ENCODE data around the gene MEF2C. TPM values are rescaled to one million over a fixed set of nuclear protein-coding genes. Genes with fewer than 3 reads are reported as not detected.

MEF2C gene
- total and polyA plus RNA-seq, 4 donors: 2.8 to 15.9 (median 10.1) TPM

GRCh38 chr5:88695931-88696330 lies 187.1 kb downstream of the MEF2C start (continued):
- no peak for TF ChIP-seq RAD21 (IDR thresholded peaks at IDR 0.05)
- TF ChIP-seq YY1 (IDR thresholded peaks at IDR 0.05): no peak
- no peak for TF ChIP-seq CTCF (IDR thresholded peaks at IDR 0.05; ENCODE audit: low read depth, low read length, missing input control)
- TF ChIP-seq HNF4G (IDR thresholded peaks at IDR 0.05): no peak

GRCh38 chr5:88695232-88695631 lies 187.8 kb downstream of the MEF2C start:
- WGBS: 12% methylated on average over 19 of the region's 19 CpGs
- no peak overlapping the region for H3K27ac ChIP-seq (ENCODE audit: low read depth in 1 of 2, low read length in 2 of 2)
- peaks cover 6 to 22% (median 14%) of the 10 kb centered on the region in 4 donors for H3K4me1 ChIP-seq (ENCODE audit: control insufficient read depth in 4 of 4, insufficient read depth in 4 of 4, low read length in 3 of 4)
- H3K4me3 ChIP-seq (ENCODE audit: low read depth in 1 of 3, low read length in 3 of 3): no peak overlapping the region
- peaks cover 4 to 53% (median 24%) of the 10 kb centered on the region in 4 donors for H3K27me3 ChIP-seq (ENCODE audit: control insufficient read depth in 4 of 4, insufficient read depth in 4 of 4, low read length in 3 of 4)
- H3K36me3 ChIP-seq (ENCODE audit: control insufficient read depth in 4 of 4, insufficient read depth in 3 of 4, low read depth in 1 of 4, low read length in 3 of 4): no peaks in the 10 kb centered on the region
- H3K9ac ChIP-seq (ENCODE audit: low read depth in 1 of 2, low read length in 2 of 2): no peak overlapping the region
- H3K9me3 ChIP-seq (ENCODE audit: control insufficient read depth in 4 of 4, low read length in 3 of 4): no peaks in the 10 kb centered on the region
- DNase-seq (ENCODE audit: low spot score): no peak
- TF ChIP-seq RXRA (IDR thresholded peaks at IDR 0.05) (no peak), CTCF (IDR thresholded peaks at IDR 0.05; ENCODE audit: low read depth, low read length, missing input control) (no peak), FOXA1 (IDR thresholded peaks at IDR 0.05) (no peak), EGR1 (IDR thresholded peaks at IDR 0.05; ENCODE audit: low read depth in 2 of 2) (no peak), ZBTB33 (IDR thresholded peaks at IDR 0.05) (no peak), SP1 (IDR thresholded peaks at IDR 0.05) (no peak), REST (IDR thresholded peaks at IDR 0.05) (no peak), RAD21 (IDR thresholded peaks at IDR 0.05) (no peak), HNF4G (IDR thresholded peaks at IDR 0.05) (no peak), FOXA2 (IDR thresholded peaks at IDR 0.05) (no peak), NR2F2 (IDR thresholded peaks at IDR 0.05) (no peak), YY1 (IDR thresholded peaks at IDR 0.05) (no peak)
